ENCODE measurements around the gene VWA1. TPM values are rescaled to one million over a fixed set of nuclear protein-coding genes. Genes with fewer than 3 reads are reported as not detected.
"Not testable (repeated sequence)": the region's sequence is repeated elsewhere in the genome, so short reads cannot be mapped to it uniquely, and the experiment has no call there.

Gene VWA1, protein sequence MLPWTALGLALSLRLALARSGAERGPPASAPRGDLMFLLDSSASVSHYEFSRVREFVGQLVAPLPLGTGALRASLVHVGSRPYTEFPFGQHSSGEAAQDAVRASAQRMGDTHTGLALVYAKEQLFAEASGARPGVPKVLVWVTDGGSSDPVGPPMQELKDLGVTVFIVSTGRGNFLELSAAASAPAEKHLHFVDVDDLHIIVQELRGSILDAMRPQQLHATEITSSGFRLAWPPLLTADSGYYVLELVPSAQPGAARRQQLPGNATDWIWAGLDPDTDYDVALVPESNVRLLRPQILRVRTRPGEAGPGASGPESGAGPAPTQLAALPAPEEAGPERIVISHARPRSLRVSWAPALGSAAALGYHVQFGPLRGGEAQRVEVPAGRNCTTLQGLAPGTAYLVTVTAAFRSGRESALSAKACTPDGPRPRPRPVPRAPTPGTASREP
- 72.5 TPM for polyA plus RNA-seq (ENCODE audit: insufficient read length)

DNA sequence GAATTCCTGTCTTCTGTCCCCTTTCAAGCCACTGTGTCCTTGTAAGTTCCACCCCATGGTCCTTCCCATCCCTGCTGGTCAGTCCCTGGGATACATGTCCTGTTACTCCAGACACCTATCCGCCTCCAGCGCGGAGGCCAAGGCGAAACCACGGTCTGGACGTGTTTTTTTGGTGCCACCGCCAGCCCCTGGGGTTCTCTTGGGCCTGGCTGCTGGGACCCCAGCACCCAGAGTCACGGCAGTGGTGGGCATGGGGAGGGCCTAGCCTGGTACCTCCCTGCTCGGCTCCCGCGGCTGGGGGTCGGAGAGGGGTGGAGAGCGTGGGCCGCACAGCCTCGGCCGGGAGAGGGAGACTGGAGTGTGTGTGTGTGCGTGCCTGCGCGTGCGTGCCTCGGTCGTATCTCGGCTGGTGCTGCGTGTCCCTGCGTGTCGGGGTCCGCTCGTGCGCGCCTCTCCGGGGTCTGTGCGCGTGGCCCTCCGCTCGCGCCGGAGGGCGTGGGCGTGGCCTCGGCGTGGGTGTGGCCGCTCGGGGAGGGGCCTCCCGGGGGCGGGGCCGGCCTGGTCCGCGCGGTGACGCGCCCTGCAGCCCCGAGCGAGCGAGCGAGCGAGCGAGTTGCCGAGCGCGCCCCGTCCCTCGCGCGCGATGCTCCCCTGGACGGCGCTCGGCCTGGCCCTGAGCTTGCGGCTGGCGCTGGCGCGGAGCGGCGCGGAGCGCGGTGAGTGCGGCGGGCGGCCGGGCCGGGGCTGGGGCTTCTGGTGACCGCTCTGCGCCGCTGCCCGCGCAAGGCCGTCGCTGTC lies at the start of gene VWA1:
Gene VWA1, plus strand, starts transcription at position 585 of the 798 bp plus-strand sequence. Its CDS starts 59 bp downstream, at position 644.
- peak; percentile 84 for DNase-seq

- DNase-seq, result no peak
These were observed 49.6 kb upstream of the VWA1 start for GRCh38 chr1:1385931-1386330.

- DNase-seq, result no peak
These were observed 48.1 kb upstream of the VWA1 start for GRCh38 chr1:1387098-1388077.

DNA sequence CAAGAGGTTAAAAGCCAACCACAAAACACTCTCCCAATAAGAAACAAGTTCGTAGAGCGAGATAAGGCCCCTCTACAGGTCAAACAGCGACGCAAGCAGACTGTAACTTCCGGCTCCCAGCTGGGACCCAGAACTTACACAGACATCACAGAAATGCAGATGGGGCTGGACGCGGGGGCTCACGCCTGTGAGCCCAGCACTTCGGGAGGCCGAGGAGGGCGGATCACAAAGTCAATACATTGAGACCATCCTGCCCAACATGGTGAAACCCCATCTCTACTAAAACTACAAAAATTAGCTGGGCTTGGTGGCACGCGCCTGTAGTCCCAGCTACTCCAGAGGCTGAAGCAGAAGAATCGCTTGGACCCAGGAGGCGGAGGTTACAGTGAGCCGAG lies 47.4 kb upstream of the VWA1 start:
- no peak for DNase-seq

GRCh38 chr1:1390675-1391074 lies 44.8 kb upstream of the VWA1 start:
- DNase-seq, result no peak

DNA sequence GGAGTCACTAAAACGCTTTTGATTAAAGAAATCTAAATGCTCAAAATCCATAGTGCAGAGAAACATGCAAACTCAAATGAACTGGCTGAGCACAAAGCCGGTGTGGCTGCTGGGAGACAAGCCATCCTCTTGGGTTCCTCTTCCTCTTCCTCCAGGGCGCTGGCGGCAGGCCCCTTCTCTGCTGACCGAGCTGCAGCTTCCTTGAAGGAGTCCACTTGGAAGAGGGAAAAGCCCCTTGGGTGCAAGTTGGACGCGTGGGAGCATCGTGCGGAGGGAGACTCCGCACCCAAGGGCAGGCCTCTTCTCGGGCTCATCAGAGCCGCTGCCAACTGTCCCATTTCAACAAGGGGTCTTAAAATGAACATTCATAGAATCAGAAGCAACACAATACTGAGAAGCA lies 44.3 kb upstream of the VWA1 start:
- no peak for DNase-seq

GRCh38 chr1:1393014-1393413 lies 42.5 kb upstream of the VWA1 start:
- no peak for DNase-seq

GRCh38 chr1:1393428-1393827 lies 42.1 kb upstream of the VWA1 start:
- DNase-seq, result no peak

DNA sequence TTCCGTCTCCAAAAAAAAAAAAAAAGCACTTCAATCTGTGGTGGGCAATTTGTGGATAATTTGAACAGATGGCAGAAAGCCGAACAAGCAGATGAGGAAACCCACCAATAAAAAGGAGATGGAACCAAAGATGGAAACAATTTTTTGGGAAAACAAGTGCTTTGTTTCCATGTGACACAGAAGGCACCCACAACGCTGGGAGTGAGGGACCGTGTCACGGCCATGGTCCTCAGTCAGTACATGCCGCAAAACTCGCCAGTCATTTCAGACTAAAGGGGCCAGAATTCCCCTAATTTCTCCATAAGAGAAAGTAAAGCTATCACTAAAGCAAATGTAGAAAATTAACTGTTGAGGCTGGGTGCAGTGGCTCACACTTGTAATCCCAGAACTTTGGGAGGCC lies 41.4 kb upstream of the VWA1 start:
- no peak for DNase-seq

DNA sequence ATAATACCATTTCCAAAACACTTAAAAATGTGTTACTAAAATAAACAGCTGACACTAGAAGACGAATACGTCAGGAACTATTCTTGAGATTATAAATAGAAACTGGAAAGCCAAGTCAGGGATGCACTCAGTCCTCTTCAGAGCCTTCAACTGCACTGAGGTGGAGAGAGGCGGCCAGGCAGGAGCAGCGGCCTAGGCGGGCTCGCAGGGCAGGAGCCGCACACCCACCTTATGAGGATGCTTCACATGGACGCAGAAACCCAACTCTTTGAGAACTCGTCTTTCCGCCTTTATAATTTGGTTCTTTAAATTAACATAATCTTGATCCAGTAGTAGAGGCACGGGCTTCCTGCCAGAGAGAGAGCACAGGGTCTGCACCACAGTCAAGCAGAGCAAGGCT lies 40.3 kb upstream of the VWA1 start:
- DNase-seq, result no peak

- DNase-seq, result no peak
These were observed 37.5 kb upstream of the VWA1 start for GRCh38 chr1:1397839-1398523.

- DNase-seq, result no peak
These were observed 36.8 kb upstream of the VWA1 start for GRCh38 chr1:1398677-1399186.

- DNase-seq, result peak; percentile 98
These were observed 36.2 kb upstream of the VWA1 start, which contains the start of gene CCNL2 for GRCh38 chr1:1399187-1399871. CCNL2 (minus strand) TSS chr1:1399335; CDS start chr1:1399306, 29 bp downstream.

DNA sequence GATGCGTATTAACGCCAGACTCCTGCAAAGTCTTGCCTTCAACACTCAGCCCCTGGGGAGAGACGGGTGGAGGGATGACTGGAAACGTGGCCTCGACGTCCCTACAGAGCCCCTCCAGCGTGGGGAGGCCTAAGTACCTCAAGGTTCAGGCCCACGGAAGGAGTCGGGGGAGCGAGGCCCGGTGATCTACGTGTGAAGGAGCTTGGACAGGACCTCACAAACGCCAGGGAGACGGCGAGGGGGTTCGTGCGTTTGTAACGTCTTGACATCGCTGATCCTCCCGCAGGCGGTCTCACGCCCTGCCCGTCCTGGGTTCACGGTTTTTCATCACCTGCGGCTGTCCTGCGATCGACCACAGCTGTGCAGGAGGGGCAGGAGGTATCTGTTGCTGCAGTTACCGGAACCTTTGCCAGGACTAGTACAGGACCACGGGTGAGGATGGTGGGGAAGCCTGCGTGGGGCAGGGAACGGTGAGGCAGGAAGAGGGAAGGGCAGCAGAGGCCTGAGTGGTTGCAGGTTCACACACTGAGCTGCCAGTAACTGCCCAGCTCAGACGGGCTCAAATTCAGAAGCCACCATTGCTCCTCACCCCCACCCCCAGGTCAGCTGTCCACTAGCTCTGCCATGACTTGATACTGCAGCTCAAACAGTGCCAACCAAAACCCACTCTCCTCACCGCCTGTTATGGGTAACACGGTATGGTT lies 35.5 kb upstream of the VWA1 start:
- DNase-seq, result no peak

GRCh38 chr1:1400576-1401456 lies 34.7 kb upstream of the VWA1 start:
- DNase-seq, result no peak

DNA sequence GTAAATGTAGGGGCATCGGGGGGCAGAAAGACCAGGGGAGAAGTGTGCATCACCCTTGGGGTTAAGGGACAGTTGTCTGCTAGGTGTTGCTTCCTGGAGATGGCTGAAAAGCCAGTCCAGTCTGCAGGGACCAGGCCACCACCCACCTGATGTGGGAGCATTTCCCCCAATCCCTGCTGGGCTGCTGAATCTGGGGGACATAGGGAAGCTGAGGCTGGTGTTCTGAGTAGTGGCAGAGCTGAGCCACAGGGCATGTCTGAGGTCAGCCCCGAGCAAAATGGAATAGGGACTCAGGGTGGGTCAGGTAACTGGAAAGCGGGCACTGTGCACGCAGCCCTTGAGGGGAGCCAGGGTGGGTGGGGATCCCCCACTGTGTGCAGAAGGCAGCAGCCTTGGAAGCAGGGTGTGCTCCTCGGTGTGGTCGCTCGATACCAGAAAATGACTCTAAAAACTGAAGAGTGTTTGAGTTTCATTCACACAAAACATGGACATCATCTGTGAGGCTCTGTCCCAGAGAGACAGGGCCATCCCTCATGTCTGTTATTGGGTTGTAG lies 34.0 kb upstream of the VWA1 start:
- DNase-seq, result no peak

DNA sequence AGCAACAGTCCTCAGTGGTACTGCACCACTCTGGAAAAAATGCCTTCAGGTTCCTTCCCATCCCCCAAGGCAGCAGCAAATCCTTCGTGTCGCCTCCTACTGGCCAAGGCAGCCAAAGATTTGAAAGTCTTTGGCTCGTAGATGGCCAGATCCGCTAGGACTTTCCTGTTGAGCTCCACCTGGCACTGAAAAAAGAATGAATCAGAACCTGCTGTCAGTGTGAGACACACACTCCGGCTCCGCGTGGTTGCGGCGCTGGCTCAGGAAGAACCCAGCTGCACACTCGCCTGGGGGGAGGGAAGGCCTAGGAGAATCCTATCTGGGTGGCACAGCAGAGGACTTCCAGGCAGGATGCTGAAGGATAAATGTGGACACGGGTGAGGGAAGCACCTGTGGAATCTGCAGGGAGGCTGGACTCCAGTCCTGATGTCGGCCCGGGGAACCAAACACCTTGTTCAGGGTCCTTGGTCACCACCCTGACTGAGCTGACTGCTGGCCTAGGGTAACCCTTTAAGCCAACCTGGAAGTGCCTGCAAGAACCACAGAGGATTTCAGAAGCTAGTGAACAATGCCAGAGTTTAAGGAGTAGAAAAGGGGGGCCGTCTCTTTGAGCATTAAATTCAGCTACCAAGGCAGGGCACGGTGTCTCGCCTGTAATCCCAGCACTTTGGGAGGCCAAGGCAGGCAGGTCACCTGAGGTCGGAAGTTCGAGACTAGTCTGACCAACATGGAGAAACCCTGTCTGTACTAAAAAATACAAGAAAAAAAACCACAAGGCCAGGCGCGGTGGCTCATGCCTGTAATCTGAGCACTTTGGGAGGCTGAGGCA lies 33.2 kb upstream of the VWA1 start:
- no peak for DNase-seq

DNA sequence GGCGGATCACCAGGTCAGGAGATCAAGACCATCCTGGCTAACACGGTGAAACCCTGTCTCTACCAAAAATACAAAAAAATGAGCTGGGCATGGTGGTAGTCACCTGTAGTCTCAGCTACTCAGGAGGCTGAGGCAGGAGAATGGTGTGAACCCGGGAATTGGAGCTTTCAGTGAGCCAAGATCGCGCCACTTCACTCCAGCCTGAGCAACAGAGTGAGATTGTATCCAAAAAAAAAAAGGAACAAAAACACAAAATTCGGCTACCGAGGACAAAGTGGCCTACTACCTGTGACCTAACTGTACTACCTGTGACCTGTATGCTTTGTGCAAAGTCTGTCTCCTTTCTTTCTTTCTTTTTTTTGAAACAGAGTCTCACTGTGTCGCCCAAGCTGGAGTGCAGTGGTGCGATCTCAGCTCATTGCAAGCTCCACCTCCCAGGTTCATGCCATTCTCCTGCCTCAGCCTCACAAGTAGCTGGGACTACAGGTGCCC lies 32.5 kb upstream of the VWA1 start:
- not testable (repeated sequence) for DNase-seq

Data from hindlimb muscle (tissue), 1 donor.